NCI-H1436 treated with DMSO at 0.1 percent for 48 hours (cell line): Measurements from ENCODE around the gene VAX1.
"Not testable (repeated sequence)": the region's sequence is repeated elsewhere in the genome, so short reads cannot be mapped to it uniquely, and the experiment has no call there.

Experiments
- DNase-seq: peaks from one replicate; lab custom pipeline; 2025; lab: John Stamatoyannopoulos, UW

Gene VAX1, protein sequence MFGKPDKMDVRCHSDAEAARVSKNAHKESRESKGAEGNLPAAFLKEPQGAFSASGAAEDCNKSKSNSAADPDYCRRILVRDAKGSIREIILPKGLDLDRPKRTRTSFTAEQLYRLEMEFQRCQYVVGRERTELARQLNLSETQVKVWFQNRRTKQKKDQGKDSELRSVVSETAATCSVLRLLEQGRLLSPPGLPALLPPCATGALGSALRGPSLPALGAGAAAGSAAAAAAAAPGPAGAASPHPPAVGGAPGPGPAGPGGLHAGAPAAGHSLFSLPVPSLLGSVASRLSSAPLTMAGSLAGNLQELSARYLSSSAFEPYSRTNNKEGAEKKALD

GRCh38 chr10:117137911-117138642 lies at the start of gene VAX1:
Gene VAX1, minus strand, starts transcription at chr10:117138270. Its CDS starts 214 bp downstream, at chr10:117138056.
- DNase-seq: no peak

- no peak for DNase-seq
Observed at GRCh38 chr10:117186832-117187615, 49.0 kb upstream of the VAX1 start.

DNA sequence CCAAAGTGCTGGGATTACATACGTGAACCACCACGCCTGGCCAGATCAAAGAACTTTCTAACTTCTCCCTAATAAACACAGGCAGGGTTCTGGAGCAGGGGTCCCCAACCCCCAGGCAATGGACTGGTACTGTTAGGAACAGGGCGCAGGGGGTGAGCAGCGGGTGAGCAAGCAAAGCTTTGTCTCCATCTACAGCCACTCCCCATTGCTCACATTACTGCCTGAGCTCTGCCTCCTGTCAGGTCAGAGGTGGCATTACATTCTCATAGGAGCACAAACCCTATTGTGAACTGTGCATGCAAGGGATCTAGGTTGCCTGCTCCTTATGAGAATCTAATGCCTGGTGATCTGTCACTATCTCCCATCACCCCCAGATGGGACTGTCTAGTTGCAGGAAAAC lies 47.7 kb upstream of the VAX1 start:
- not testable (repeated sequence) for DNase-seq

DNA sequence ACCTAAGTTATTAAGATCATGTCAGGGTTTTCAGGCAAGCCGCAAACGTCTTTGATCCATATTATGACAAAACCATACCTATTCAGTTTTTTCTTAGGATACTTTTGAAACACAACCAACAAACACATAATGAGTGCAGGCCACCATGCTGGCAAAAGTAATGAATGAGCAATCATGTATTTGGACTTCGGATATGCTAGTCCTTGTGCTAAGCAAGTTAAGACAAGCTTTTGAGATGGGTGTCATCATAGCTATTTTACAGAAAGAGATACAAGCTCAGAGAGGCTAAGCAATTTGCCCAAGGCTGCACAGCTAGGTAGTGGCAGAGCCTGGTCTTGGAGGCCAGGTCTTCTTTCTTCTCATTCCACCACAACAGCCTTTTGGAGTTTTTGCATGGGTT lies 46.8 kb upstream of the VAX1 start:
- DNase-seq: no peak

DNA sequence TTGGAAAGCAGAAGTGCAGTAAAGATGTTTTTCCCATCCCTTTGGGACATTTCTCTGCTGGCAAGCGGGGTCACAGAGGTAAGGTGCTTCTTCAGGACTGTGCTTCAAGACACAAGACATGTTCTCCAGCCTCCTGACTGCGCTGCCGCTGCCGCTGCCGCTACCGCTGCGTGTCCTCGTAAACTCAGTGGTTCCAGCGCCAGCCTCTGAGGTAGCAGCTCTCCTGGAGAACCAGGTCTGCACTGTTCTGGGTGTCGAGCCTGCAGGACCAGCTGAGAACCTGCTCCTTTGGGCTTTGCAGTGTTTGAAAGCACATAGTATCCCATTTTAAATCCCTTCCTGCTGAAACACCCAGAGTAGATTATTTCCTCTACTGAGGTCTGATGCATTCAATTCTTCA lies 46.2 kb upstream of the VAX1 start:
- no peak for DNase-seq

- no peak for DNase-seq
Observed at GRCh38 chr10:117178190-117178589, 40.1 kb upstream of the VAX1 start.

DNA sequence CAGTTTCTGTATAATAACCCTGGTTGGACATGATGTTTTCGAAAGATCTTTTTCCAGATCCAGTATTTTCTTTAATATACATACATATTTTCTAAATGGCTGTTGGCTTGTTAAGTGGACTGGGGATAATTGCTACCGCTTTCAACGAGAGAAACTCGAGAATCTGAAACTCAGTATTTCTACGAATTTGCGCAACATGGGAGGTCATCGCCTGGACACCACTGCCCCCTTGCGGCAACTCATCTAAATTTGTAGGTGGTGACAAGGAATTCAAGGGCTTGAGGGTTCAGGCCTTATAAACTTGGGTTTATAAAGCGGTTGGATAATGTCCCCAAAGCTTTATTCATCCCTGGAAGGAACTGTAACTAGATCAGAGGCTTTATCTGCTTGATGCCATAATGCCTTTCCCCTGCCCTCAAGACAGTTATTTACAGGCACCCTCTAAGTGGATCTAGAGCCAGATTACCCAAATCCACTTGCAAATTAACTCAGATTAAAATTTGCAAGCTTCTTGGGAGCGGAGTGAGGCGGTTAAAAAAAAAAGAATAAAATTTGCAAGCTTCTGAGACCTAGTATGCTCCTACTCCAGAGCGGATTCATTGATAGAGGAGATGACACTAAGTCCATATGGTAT lies 37.9 kb upstream of the VAX1 start:
- peak; percentile 17 for DNase-seq

GRCh38 chr10:117175215-117175900 lies 37.3 kb upstream of the VAX1 start:
- DNase-seq: no peak

DNA sequence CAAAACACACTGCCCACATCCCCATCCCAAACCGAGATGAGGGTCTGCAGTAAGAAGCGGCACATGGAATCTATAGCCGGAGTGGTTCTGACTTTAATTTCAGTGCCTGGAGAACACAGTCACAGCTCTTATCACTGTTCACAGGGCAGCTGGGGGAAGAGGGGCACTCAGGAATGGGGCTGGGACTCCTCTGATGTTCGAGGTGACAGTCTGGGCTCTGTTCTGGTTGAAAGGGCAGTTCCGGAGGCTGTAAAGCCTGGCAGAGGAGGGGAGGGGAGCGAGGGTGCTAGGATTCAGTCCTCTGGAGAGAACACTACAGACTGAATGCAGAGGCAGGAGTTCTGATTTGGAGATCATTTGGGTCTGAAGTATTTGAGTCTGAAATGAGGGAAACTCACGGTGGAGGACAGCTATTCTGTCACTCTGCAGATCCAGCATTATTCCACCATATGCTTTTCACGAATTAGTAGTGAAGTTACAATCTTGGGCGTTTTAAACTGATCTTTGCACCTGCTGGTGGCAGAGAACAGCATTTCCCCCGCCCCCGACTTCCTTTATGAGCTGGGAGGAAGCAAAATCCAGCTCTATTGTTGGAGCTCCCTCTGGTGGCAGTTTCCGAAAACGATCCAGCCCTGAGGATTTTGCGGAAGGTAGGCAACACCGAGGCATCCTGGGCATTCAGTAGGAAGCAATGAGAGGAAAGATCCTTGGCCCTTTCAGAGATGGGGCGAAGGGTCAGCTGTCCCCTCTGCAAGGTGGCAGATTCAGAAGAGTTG lies 36.6 kb upstream of the VAX1 start:
- DNase-seq: peak; percentile 67

GRCh38 chr10:117170244-117170643 lies 32.2 kb upstream of the VAX1 start:
- DNase-seq: no peak

DNA sequence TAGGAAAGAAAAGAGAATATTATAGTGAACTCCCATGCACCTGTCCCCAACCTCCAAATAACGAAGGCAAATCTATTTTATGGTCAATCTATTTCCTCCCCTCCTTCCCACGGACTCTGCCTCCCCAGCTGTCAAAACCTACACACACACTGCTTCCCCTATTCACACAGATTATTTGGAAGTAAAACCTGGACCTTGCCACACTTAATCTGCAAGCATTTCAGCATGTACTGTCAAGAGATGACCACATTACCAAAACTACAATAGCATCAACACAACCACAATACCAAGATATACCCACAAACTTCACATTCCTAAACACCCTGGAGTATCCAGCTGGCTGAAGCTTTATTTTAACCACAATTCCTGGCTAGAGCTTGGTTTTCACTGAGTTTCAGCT lies 31.4 kb upstream of the VAX1 start:
- DNase-seq: no peak

- no peak for DNase-seq
Observed at GRCh38 chr10:117168729-117169128, 30.7 kb upstream of the VAX1 start.

DNA sequence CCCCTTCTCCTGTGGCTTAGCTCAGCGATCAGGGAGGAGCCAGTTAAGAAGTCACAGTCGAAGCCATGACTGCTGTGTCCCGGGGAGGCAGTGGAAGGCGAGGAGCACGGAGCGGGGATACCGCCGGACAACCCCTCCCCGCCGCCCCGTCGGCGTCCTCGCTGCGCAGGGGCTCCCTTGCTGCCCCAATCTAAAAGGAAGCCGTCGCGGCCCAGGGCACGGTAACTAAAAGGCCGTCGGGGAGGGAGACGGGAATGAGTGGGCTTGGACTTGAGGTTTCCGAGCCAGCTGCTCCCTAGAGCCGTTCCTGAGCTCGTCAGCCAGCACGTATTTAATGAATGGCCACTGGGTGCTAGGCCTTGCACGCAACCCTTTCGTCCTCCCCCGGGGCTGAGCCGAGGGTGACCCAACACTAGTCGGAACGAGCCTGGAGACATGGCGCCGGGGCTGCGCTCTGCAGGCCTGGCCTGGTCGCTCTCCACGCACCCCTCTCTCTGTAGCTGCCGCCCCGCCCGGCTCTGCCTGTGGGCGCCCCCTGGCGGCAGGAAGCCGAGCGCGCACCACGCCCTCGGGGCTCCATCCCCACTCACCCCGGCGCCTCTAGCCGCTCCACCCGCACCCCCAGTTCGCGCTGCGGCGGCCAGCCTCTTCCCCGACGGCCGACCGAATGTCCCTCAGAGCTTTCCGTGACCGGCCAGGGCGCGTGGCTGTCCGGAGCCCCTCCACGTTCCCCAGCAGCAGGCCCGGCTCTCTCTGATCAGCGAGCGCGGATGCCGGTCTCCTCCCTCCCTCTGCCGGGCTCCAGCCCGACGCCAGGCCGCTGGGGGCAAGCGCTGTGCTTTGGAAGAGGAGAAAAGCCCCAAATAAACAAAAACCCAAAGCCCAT lies 30.0 kb upstream of the VAX1 start:
- DNase-seq: no peak

DNA sequence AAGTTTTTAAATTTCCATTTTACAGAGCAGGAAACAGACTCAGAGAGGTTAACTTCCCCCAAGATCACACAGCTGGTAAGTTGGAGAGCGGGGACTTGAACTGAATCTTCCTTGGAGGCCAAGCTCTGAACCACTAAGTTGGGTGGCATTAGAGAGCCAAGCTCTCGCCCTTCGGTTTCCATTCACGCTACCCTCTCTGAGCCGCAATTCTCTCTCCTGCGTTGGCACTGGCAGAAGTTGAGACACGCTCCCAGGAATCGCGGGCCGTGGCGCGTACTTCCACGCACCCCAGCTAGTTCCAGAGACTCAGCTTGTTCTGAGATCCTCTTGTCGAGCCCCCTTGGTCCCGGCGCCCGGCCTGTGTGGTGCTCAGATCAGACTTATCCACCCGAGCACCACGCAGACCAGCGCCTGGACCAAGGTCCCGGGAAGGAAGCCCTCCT lies 29.3 kb upstream of the VAX1 start:
- no peak for DNase-seq

- DNase-seq: no peak
Observed at GRCh38 chr10:117166418-117167345, 28.6 kb upstream of the VAX1 start.

- no peak for DNase-seq
Observed at GRCh38 chr10:117165538-117166417, 27.7 kb upstream of the VAX1 start.
